H9 (cell line): ENCODE measurements around the gene GRAP2. TPM values are rescaled to one million over a fixed set of nuclear protein-coding genes. Genes with fewer than 3 reads are reported as not detected.

ENCODE experiments used
- DNase-seq: peaks from one replicate; pipeline ENCODE4 v3.0.0-alpha.2; 2017
- H2AFZ ChIP-seq: one replicate; pipeline ENCODE4 v1.6.1; 2013; ENCODE audit warnings: mild to moderate bottlenecking, low read length, control low read depth, moderate library complexity
- H2AK5ac ChIP-seq: 2 replicates; pipeline ENCODE4 v1.6.1; 2013; ENCODE audit warnings: low read length, control low read depth, mixed read lengths; ENCODE audit not compliant: insufficient read length
- H2BK120ac ChIP-seq: one replicate; pipeline ENCODE4 v1.6.1; 2013; ENCODE audit warnings: low read depth, mild to moderate bottlenecking, low read length, control low read depth, inconsistent platforms; ENCODE audit not compliant: poor library complexity, severe bottlenecking
- H2BK12ac ChIP-seq: 2 replicates; pipeline ENCODE4 v1.6.1; 2013; ENCODE audit warnings: low read length, control low read depth, mixed read lengths, low read depth; ENCODE audit not compliant: insufficient read length
- H2BK15ac ChIP-seq: 2 replicates; pipeline ENCODE4 v1.6.1; 2013; ENCODE audit warnings: low read depth, low read length, control low read depth
- H2BK20ac ChIP-seq: one replicate; pipeline ENCODE4 v1.6.1; 2013; ENCODE audit warnings: low read depth, mild to moderate bottlenecking, low read length, control low read depth, inconsistent platforms; ENCODE audit not compliant: poor library complexity, severe bottlenecking
- H2BK5ac ChIP-seq: 2 replicates; pipeline ENCODE4 v1.6.1; 2013; ENCODE audit warnings: low read length, control low read depth, mixed read lengths; ENCODE audit not compliant: insufficient read length
- H3K14ac ChIP-seq: 2 replicates; pipeline ENCODE4 v1.6.1; 2013; ENCODE audit warnings: low read length, control low read depth; ENCODE audit not compliant: insufficient read depth
- H3K18ac ChIP-seq: 2 replicates; pipeline ENCODE4 v1.6.1; 2013; ENCODE audit warnings: low read depth, mild to moderate bottlenecking, mixed read lengths, low read length, control low read depth; ENCODE audit not compliant: insufficient read length
- H3K23ac ChIP-seq: 2 replicates; pipeline ENCODE4 v1.6.1; 2013; ENCODE audit warnings: low read length, control low read depth, mixed read lengths, low read depth; ENCODE audit not compliant: insufficient read length
- H3K23me2 ChIP-seq: 2 replicates; pipeline ENCODE4 v1.6.1; 2013; ENCODE audit warnings: low read depth, mild to moderate bottlenecking, mixed read lengths, low read length, control low read depth; ENCODE audit not compliant: insufficient read length, poor library complexity, severe bottlenecking
- H3K27ac ChIP-seq: 2 replicates; pipeline ENCODE4 v1.5.1; 2013; ENCODE audit warnings: low read length, control low read depth, mixed read lengths, low read depth; ENCODE audit not compliant: insufficient read length
- H3K27me3 ChIP-seq: 2 replicates; pipeline ENCODE4 v1.6.1; 2013; ENCODE audit warnings: low read length, control low read depth, inconsistent platforms; ENCODE audit not compliant: insufficient read depth
- H3K4ac ChIP-seq: 2 replicates; pipeline ENCODE4 v1.6.1; 2013; ENCODE audit warnings: low read depth, mild to moderate bottlenecking, control low read depth, inconsistent platforms, low read length, moderate library complexity
- H3K4me1 ChIP-seq: 2 replicates; pipeline ENCODE4 v1.6.1; 2013; ENCODE audit warnings: low read length, control low read depth, inconsistent platforms; ENCODE audit not compliant: insufficient read depth
- H3K4me2 ChIP-seq: 2 replicates; pipeline ENCODE4 v1.6.1; 2013; ENCODE audit warnings: low read length, control low read depth, mixed read lengths; ENCODE audit not compliant: insufficient read length, insufficient read depth
- H3K56ac ChIP-seq: 2 replicates; pipeline ENCODE4 v1.6.1; 2013; ENCODE audit warnings: low read depth, mild to moderate bottlenecking, mixed read lengths, low read length, control low read depth; ENCODE audit not compliant: insufficient read length
- H3K79me1 ChIP-seq: 2 replicates; pipeline ENCODE4 v1.6.1; 2013; ENCODE audit warnings: low read depth, mild to moderate bottlenecking, moderate library complexity, low read length, control low read depth, inconsistent platforms; ENCODE audit not compliant: insufficient read depth, poor library complexity, severe bottlenecking
- H3K79me2 ChIP-seq: 2 replicates; pipeline ENCODE4 v1.6.1; 2013; ENCODE audit warnings: low read length, control low read depth, inconsistent platforms; ENCODE audit not compliant: insufficient read depth
- H3K9ac ChIP-seq: 2 replicates; pipeline ENCODE4 v1.6.1; 2013; ENCODE audit warnings: low read length, control low read depth, mixed read lengths; ENCODE audit not compliant: insufficient read length; ENCODE audit errors: extremely low read depth
- H3K9me3 ChIP-seq: one replicate; pipeline ENCODE4 v1.6.1; 2013; ENCODE audit warnings: low read depth, low read length, inconsistent platforms; ENCODE audit not compliant: control insufficient read depth
- H3T11ph ChIP-seq: one replicate; pipeline ENCODE4 v1.6.1; 2013; ENCODE audit warnings: mild to moderate bottlenecking, low read length, control low read depth, inconsistent platforms
- H4K20me1 ChIP-seq: one replicate; pipeline ENCODE4 v1.6.1; 2013; ENCODE audit not compliant: control insufficient read depth, insufficient read length, insufficient read depth
- H4K5ac ChIP-seq: 2 replicates; pipeline ENCODE4 v1.6.1; 2013; ENCODE audit warnings: low read depth, mild to moderate bottlenecking, mixed read lengths, low read length, control low read depth; ENCODE audit not compliant: insufficient read length
- H4K8ac ChIP-seq: replicated peaks from 2 replicates; pipeline ENCODE4 v1.6.1; 2013; ENCODE audit warnings: low read length, control low read depth, mixed read lengths, low read depth; ENCODE audit not compliant: insufficient read length
- H4K91ac ChIP-seq: 2 replicates; pipeline ENCODE4 v1.6.1; 2013; ENCODE audit warnings: low read depth, mild to moderate bottlenecking, moderate library complexity, mixed read lengths, low read length, control low read depth; ENCODE audit not compliant: insufficient read length
- H3K27ac Mint-ChIP-seq, 3 experiments: 2 replicates in 2 of 3; 3 replicates in 1 of 3; pipeline ENCODE4 v1.8.0; 2020 to 2021; ENCODE audit warnings: mixed read lengths in 3 of 3, mild to moderate bottlenecking in 1 of 3, moderate library complexity in 1 of 3
- H3K27me3 Mint-ChIP-seq: 2 replicates; pipeline ENCODE4 v1.8.0; 2021; ENCODE audit warnings: low read depth, mild to moderate bottlenecking, moderate library complexity, mixed read lengths
- H3K36me3 Mint-ChIP-seq, 3 experiments: 2 replicates in 2 of 3; 3 replicates in 1 of 3; pipeline ENCODE4 v1.8.0; 2020 to 2021; ENCODE audit warnings: low read depth in 3 of 3, mixed read lengths in 3 of 3; ENCODE audit not compliant: insufficient read depth in 1 of 3
- H3K4me1 Mint-ChIP-seq, 2 experiments: 2 replicates each; pipeline ENCODE4 v1.8.0; 2020; ENCODE audit warnings: mixed read lengths in 2 of 2
- H3K4me3 Mint-ChIP-seq, 2 experiments: 2 replicates in 1 of 2; 3 replicates in 1 of 2; pipeline ENCODE4 v1.8.0; 2020 to 2021; ENCODE audit warnings: mild to moderate bottlenecking in 2 of 2, mixed read lengths in 2 of 2, moderate library complexity in 1 of 2
- H3K9me3 Mint-ChIP-seq, 2 experiments: 2 replicates in 1 of 2; 3 replicates in 1 of 2; pipeline ENCODE4 v1.8.0; 2020; ENCODE audit warnings: mild to moderate bottlenecking in 2 of 2, mixed read lengths in 2 of 2, moderate library complexity in 1 of 2
- WGBS: extraction: QIAGEN DNeasy Blood & Tissue Kit; methylation state at CpG from one replicate; pipeline ENCODE4 v1.1.7; 2013; ENCODE audit warnings: missing lambda C conversion rate, low lambda C conversion rate, mixed read lengths; ENCODE audit not compliant: insufficient read length; ENCODE audit errors: extremely low coverage; 5-methylcytosine and 5-hydroxymethylcytosine counted together
- total RNA-seq: library from RNA; stranded (reverse); gene quantifications from 2 replicates; pipeline ENCODE4 v1.2.1, GENCODE V29; 2021
- TF ChIP-seq, protein P1 (sequence below): fragments of 200-600 bp; sonication (generic); conservative IDR thresholded peaks from 3 replicates; pipeline ENCODE4 v1.8.0; 2021; ENCODE audit warnings: antibody characterized with exemption, mild to moderate bottlenecking

Gene GRAP2
- total RNA-seq, 1 experiment from 2014 or later, result not detected

DNA sequence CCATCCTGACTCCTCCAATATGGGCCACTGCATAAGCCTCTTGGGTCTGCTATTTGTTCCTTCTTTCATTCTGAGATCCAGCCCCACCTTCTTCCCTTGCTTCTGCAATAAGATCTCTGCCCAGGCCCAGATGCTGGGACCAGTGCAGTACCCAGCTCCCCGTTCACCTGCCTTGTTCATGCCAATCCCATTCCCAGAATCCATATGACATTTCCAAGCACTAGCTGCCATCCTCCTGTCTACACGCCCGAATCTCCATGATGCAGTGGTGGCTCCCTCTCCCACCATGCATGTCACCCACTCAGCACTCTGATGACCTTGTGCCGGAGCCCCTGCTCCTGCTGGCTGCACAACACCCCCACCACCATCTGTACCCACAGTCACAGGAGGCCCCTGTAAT, 82.5 kb downstream of the GRAP2 start:
- Histone ChIP-seq H3K9ac (no peak overlapping the region), H3K27ac (no peak overlapping the region), H3K27me3 (no peaks in the 10 kb centered on the region), H2BK5ac (no peak overlapping the region), H2BK12ac (no peak overlapping the region), H3K23me2 (no peaks in the 10 kb centered on the region), H4K5ac (no peak overlapping the region), H3K79me2 (no peaks in the 10 kb centered on the region), H3K4ac (no peak overlapping the region), H3K23ac (no peak overlapping the region), H4K20me1 (no peaks in the 10 kb centered on the region), H2BK120ac (no peak overlapping the region), H3K18ac (no peak overlapping the region), H3K9me3 (no peaks in the 10 kb centered on the region), H3T11ph (no peak overlapping the region), H2BK20ac (no peak overlapping the region), H3K4me2 (no peak overlapping the region), H3K4me1 (no peaks in the 10 kb centered on the region), H3K14ac (no peak overlapping the region), H2AFZ (no peak overlapping the region), H3K56ac (no peak overlapping the region), H3K79me1 (no peaks in the 10 kb centered on the region), H2BK15ac (no peak overlapping the region), H4K8ac (no peak overlapping the region), H4K91ac (no peak overlapping the region), H2AK5ac (no peak overlapping the region)
- H3K27ac Mint-ChIP-seq, result no peak overlapping the region; a peak in 1 of 7 replicates
- no peaks in the 10 kb centered on the region for H3K36me3 Mint-ChIP-seq
- TF ChIP-seq, protein P1, sequence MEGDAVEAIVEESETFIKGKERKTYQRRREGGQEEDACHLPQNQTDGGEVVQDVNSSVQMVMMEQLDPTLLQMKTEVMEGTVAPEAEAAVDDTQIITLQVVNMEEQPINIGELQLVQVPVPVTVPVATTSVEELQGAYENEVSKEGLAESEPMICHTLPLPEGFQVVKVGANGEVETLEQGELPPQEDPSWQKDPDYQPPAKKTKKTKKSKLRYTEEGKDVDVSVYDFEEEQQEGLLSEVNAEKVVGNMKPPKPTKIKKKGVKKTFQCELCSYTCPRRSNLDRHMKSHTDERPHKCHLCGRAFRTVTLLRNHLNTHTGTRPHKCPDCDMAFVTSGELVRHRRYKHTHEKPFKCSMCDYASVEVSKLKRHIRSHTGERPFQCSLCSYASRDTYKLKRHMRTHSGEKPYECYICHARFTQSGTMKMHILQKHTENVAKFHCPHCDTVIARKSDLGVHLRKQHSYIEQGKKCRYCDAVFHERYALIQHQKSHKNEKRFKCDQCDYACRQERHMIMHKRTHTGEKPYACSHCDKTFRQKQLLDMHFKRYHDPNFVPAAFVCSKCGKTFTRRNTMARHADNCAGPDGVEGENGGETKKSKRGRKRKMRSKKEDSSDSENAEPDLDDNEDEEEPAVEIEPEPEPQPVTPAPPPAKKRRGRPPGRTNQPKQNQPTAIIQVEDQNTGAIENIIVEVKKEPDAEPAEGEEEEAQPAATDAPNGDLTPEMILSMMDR, result no peak
- H3K4me1 Mint-ChIP-seq, result no peaks in the 10 kb centered on the region
- no peak overlapping the region for H3K4me3 Mint-ChIP-seq
- peaks cover 57% of the 10 kb centered on the region for H3K27me3 Mint-ChIP-seq
- no peak for DNase-seq
- WGBS, result no CpG with 5 or more reads among the region's 4 CpGs
- no peaks in the 10 kb centered on the region for H3K9me3 Mint-ChIP-seq
